GM12873 (cell line): Measurements from ENCODE around the gene TMPRSS2.

Experiments used
- TF ChIP-seq, protein P1 (sequence below): IDR thresholded peaks from 2 replicates; pipeline ENCODE4 v1.5.1; 2012; ENCODE audit warnings: low read depth, mild to moderate bottlenecking, moderate library complexity, low read length, control low read depth; ENCODE audit not compliant: insufficient read depth; ENCODE audit errors: missing control alignments

The TMPRSS2 gene

DNA sequence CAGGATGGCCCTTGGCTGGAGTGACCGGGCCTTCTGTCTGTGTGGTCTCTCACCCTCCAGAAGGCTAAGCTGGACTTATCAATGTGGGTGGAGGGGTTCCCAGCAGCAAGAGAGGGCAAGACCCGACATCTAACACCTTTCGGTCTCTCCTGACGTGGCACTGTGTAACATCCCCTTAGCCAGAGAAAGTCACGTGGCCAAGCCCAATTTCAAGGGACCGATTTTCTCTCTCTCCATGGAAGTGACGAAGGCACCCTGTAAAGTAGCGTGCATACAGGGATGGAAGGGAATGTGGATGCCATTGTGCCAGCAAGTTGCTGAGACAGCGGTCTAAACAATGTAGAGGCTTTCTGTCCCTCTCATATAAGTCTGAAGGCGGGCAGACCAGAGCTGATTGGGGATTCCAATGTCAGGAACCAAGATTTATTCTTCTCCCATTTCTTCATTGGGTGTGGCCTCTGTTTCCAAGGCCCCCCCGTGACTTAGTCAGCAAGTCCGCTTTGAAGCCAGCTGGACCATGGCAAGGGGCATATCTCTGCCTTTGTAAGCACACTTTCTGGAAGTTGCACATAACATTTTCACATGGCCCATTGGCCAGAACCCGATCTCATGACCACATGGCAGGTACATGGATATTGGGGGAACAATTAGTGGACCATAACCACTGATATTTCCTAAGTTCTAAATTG, 69.4 kb downstream of the TMPRSS2 start:
- TF ChIP-seq, protein P1, sequence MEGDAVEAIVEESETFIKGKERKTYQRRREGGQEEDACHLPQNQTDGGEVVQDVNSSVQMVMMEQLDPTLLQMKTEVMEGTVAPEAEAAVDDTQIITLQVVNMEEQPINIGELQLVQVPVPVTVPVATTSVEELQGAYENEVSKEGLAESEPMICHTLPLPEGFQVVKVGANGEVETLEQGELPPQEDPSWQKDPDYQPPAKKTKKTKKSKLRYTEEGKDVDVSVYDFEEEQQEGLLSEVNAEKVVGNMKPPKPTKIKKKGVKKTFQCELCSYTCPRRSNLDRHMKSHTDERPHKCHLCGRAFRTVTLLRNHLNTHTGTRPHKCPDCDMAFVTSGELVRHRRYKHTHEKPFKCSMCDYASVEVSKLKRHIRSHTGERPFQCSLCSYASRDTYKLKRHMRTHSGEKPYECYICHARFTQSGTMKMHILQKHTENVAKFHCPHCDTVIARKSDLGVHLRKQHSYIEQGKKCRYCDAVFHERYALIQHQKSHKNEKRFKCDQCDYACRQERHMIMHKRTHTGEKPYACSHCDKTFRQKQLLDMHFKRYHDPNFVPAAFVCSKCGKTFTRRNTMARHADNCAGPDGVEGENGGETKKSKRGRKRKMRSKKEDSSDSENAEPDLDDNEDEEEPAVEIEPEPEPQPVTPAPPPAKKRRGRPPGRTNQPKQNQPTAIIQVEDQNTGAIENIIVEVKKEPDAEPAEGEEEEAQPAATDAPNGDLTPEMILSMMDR: no peak

DNA sequence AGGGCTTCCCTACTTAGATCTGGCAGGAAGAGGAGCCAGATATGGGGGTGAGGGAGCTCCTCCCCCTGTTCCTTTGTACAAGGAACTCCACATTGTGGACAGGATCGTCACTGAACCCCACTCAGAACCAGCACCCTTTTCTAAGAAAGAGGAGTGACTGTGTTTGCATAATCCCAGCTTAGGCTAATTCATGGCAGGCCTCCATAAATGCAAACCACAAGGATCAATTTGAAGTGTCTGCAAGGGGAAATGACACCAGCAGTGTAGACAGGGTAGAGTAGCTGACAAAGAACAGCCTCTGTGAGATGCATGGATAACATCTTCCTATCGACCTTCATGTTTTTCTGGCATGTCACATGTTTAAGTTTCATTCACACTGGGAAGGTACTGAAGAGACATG, 70.2 kb downstream of the TMPRSS2 start:
- TF ChIP-seq, protein P1: no peak

DNA sequence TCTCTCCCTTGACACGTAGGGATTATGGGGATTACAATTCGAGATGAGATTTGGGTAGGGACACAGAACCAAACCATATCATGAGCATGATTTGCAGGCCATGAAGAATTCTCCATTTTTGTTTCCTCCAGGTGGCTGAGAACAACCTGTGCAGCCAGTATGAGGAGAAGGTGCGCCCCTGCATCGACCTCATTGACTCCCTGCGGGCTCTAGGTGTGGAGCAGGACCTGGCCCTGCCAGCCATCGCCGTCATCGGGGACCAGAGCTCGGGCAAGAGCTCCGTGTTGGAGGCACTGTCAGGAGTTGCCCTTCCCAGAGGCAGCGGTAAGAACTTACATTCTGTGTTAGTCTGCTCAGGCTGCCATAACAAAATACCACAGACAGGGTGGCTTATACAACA, 72.3 kb downstream of the TMPRSS2 start:
- TF ChIP-seq, protein P1: no peak

DNA sequence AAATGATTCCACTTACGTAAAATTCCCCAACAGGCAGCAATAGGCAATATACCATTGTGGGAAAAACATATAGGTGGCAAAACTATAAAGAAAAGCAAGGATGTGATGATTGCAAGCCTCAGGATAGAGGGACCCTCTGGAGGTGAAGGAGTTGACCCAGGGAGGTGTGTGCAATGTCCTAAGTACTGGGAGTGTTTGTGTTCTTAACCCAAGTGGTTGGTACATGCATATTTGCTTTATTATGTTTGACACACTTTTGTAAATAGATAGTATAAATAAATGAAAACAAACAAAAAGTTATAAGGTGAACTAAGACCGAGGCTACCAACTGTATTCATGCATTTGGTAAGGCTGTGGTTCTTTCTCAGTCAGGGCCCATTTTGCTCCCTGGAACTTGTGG, 74.4 kb downstream of the TMPRSS2 start:
- TF ChIP-seq, protein P1: no peak

DNA sequence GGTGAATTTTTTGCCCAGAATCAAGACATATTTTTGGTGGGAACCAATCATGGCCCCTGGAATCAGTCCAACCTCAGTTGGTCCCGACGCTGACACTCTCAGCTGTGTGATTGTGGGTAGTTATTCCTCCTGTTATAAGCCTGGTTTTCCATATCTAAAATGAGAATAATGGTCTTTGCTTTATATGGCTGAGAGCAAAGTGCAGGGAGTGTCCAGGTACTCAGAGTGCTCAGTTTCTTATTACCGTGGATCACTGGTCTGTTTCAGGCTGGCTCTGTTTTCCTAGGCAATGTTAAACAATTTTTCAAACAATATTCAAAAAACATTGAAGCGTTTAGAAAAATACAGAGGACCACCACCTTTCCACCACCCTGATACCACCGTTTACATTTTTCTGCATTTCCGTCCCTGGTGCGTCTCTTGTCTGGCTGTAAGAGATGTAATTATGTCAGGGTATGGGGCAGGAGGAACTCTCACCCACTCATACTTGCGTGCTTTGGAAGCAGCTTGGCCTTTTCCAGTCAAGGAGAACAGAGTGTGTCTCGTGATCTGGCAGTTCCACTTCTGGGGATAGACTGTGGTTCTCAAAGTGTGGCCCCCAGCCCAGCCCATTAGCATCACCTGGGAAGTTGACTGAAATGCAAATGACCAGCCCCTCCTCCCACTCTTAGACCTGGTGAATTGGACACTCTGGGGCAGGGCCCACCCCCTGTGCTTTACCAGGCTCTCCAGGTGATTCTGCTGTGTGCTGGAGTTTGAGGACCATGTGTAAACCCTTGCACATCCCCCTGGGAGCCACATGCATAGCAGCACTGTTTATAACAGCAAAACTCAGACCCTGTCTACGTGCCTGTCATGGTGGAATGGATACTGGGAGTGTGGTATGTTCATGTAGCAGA, 75.1 kb downstream of the TMPRSS2 start:
- TF ChIP-seq, protein P1: no peak

DNA sequence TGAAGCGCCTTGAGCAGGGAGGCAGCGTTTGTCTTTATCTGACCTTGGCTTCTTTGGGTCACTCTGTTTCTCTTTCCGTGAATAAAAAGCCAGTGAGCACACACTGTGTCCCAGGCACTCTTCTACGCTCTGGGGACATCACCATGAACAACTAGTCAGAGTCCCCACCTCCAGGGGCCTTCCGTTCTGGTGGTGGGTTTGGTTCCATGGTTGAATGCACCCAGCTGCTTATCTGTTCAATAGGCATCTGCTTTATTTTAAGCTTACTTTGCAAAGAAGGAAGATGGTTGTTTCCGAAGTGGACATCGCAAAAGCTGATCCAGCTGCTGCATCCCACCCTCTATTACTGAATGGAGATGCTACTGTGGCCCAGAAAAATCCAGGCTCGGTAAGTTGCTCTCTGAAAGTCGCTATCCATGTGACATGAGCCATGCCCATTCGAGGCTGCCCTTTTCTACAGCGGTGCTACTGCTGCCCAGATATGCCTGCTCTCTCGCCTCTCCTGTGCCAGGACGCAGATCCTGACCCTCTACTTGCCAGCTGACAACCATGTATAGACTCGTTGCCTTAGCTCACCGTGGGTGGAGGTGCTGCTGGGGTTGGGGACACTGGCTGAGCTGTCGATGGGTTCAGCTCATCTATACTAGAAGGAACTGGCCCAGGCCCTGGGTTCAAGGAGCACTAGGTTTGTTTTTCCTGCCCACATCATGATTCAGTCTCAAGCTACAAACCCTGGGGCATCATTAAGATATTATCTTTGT, 76.0 kb downstream of the TMPRSS2 start:
- TF ChIP-seq, protein P1: no peak
